Kidney epithelial cell (primary cell): ENCODE measurements around the gene EFCAB11. TPM values are rescaled to one million over a fixed set of nuclear protein-coding genes. Genes with fewer than 3 reads are reported as not detected.
A peak's percentile ranks its signal among the peaks of the same experiment; 100 is the strongest.

ENCODE experiments used
- DNase-seq: peaks from one replicate; pipeline ENCODE4 v3.0.0-alpha.2; 2010; ENCODE audit warnings: low read depth
- H3K27me3 ChIP-seq: 2 replicates; pipeline ENCODE4 v1.6.0; 2011; ENCODE audit warnings: low read length; ENCODE audit not compliant: control insufficient read depth, insufficient read depth
- H3K36me3 ChIP-seq: 2 replicates; pipeline ENCODE4 v1.5.1; 2011; ENCODE audit warnings: low read length; ENCODE audit not compliant: control insufficient read depth, insufficient read depth
- H3K4me3 ChIP-seq: 2 replicates; pipeline ENCODE4 v1.5.1; 2011; ENCODE audit warnings: low read depth, mild to moderate bottlenecking, control low read depth, low read length
- total RNA-seq: library from RNA; depleted of rRNA; stranded (reverse); fragments of >200 nt; gene quantifications from 2 replicates; pipeline ENCODE4 v1.2.3, GENCODE V29; 2015
- TF ChIP-seq, protein P1 (sequence below): IDR thresholded peaks from 2 replicates; pipeline ENCODE4 v1.5.1; 2011; ENCODE audit warnings: mild to moderate bottlenecking, moderate library complexity, low read length, control low read depth, inconsistent platforms; ENCODE audit not compliant: insufficient read depth, poor library complexity, severe bottlenecking

The EFCAB11 gene
- total RNA-seq, 1 donor from 2014 or later: 12.8 TPM

DNA sequence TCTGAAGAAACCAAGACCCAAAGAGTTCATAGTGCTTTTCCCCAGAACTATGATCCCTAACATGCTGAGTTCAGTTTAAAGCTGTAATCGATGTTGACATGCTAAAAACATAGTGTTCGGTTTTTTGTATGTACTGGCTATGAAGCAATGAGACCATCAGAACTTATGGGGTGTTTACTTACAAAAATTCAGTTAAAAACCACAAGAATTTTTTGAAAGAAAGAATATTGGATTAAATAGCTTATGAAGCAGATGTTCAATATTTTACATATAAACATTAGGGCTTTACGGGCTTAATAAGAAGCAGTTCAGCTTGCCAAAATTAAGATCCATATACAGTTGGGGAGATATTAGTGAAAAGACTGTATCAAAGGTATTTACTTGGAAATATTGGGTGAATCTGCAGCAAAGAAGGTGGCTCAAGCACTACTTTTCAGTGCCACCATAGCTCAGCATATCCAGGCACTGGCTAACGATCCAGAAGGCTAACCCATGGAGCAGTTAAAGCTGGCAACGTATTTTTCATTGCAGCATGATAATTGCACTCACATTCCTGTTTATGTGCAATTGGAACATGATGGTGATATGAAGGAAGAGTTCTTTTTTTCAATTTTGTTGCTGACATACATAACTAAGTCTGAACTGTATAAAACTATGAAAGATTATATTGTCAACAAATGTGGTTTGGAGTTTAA, 125.9 kb downstream of the EFCAB11 start:
- TF ChIP-seq, protein P1, sequence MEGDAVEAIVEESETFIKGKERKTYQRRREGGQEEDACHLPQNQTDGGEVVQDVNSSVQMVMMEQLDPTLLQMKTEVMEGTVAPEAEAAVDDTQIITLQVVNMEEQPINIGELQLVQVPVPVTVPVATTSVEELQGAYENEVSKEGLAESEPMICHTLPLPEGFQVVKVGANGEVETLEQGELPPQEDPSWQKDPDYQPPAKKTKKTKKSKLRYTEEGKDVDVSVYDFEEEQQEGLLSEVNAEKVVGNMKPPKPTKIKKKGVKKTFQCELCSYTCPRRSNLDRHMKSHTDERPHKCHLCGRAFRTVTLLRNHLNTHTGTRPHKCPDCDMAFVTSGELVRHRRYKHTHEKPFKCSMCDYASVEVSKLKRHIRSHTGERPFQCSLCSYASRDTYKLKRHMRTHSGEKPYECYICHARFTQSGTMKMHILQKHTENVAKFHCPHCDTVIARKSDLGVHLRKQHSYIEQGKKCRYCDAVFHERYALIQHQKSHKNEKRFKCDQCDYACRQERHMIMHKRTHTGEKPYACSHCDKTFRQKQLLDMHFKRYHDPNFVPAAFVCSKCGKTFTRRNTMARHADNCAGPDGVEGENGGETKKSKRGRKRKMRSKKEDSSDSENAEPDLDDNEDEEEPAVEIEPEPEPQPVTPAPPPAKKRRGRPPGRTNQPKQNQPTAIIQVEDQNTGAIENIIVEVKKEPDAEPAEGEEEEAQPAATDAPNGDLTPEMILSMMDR: no peak
- Histone ChIP-seq H3K27me3 (no peaks in the 10 kb centered on the region), H3K36me3 (no peaks in the 10 kb centered on the region), H3K4me3 (no peak overlapping the region)
- no peak for DNase-seq

DNA sequence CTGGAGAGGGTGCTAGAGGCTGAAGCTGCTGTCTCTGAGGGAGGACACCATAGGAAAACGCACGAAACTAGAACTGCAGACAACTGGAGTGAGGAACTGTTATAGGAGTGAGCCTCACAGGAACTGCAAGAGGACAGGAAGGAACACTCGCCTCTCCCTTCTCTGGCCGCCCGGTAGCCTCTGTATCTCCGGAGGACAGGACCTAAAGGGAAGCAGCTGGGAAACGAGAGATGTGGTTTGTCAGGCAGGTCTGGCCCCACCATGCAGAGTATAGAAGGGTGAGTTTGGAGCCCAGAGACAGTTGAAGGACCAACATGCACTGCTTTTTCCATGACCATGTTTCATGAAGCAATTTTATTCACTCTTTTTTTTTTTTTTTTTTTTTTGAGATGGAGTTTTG, 127.3 kb downstream of the EFCAB11 start:
- Histone ChIP-seq H3K27me3 (no peaks in the 10 kb centered on the region), H3K36me3 (no peaks in the 10 kb centered on the region), H3K4me3 (no peak overlapping the region)
- no peak for DNase-seq
- TF ChIP-seq, protein P1: no peak

DNA sequence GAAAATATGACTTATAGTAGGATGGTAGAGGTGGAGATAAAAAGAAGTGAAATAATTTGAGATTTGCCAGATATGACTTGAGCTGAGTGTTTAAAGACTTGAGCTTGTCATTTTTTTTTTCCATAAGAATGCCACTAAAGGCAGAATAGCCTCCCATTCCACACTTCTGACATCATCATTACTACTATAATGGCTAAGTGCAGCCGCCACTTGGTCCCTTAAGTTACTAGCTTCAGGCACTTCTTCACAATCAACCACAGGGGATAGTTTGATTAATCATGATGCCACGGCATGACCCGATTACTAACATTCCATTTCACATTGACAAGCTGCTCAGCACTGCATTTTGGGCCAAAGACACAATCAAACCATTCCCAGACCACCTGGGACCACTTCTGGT, 127.9 kb downstream of the EFCAB11 start:
- DNase-seq: no peak
- H3K27me3 ChIP-seq: no peaks in the 10 kb centered on the region
- H3K36me3 ChIP-seq: no peaks in the 10 kb centered on the region
- TF ChIP-seq, protein P1: no peak
- no peak overlapping the region for H3K4me3 ChIP-seq

DNA sequence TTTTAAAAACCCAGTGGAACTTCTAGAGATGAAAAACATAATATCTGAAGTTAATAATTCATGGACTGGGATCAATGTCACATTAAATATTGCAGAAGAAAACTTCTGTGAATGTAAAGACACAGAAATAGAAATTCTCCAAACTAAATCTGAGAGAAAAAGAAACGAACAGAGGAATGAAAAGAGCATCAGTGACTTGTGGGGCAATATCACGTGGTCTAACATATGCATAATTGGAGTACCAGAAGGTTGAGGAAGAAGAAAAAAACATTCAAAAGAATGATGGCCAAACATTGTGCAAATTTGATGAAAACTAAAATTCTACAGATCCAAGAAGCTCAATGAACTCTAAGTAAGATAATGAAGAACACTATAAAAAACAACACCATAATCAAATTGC, 130.8 kb downstream of the EFCAB11 start:
- TF ChIP-seq, protein P1: no peak
- no peaks in the 10 kb centered on the region for H3K27me3 ChIP-seq
- H3K36me3 ChIP-seq: no peaks in the 10 kb centered on the region
- DNase-seq: no peak
- H3K4me3 ChIP-seq: no peak overlapping the region

DNA sequence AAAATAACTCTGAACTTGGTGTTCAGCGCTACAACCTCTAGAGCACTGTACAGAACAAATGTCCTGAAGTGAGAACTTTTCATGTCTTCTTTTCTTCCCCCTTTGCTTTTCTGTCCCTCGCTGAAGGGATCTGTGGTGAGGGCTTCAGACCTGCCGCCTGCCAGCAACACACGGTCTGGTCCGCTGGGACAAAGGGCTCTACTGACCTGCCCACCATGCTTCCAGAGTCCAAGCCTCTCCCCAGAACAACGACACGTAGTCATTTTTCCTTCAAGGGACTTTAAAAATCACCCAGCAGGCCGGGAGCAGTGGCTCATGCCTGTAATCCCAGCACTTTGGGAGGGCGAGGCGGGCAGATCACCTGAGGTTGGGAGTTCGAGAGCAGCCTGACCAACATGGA, 140.4 kb downstream of the EFCAB11 start:
- no peaks in the 10 kb centered on the region for H3K36me3 ChIP-seq
- no peak for DNase-seq
- H3K27me3 ChIP-seq: no peaks in the 10 kb centered on the region
- no peak overlapping the region for H3K4me3 ChIP-seq
- TF ChIP-seq, protein P1: no peak

DNA sequence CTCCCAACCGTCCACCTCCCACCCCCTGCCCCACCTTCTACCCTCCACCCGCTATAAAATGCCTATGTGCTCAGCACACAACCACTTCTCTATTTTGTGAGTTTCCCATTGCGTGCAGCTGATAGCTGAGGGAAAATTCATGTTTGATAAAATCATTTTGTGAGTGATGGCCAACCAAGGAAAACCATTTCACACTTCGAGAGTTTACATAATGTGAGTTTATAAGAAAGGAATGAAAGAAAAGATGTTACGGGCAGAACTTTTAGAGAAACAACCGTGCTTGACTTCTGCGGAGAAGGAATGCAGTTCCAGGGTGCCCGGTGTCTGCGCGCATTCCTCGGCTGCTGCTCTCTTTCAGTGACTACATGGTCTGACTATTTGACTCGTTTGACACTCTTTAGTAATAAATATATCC, 140.9 kb downstream of the EFCAB11 start:
- no peak overlapping the region for H3K4me3 ChIP-seq
- TF ChIP-seq, protein P1: no peak
- no peaks in the 10 kb centered on the region for H3K36me3 ChIP-seq
- DNase-seq: peak; percentile 26
- no peaks in the 10 kb centered on the region for H3K27me3 ChIP-seq
